GM12878 (cell line): ENCODE results near the gene TAOK2. TPM values are rescaled to one million over a fixed set of nuclear protein-coding genes. Genes with fewer than 3 reads are reported as not detected.
A peak's percentile ranks its signal among the peaks of the same experiment; 100 is the strongest.

ENCODE experiments used
- CEBPZ ChIP-seq: fragments of 150-350 bp; IDR thresholded peaks from 2 replicates; pipeline ENCODE4 v1.6.1; 2016; ENCODE audit warnings: low read depth, low read length
- DPF2 ChIP-seq: fragments of 450-650 bp; IDR thresholded peaks from 2 replicates; pipeline ENCODE4 v1.6.1; 2017; ENCODE audit warnings: mild to moderate bottlenecking
- JUND ChIP-seq: IDR thresholded peaks from 2 replicates; pipeline ENCODE4 v1.6.1; 2012; ENCODE audit warnings: low read depth, mild to moderate bottlenecking, low read length, improper control_type of control experiment, moderate library complexity
- MEF2A ChIP-seq: IDR thresholded peaks from 2 replicates; pipeline ENCODE4 v1.6.1; 2011; ENCODE audit warnings: low read depth, mild to moderate bottlenecking, low read length, moderate library complexity; ENCODE audit not compliant: insufficient read depth
- MTA2 ChIP-seq: fragments of 450-650 bp; IDR thresholded peaks from 2 replicates; pipeline ENCODE4 v1.6.1; 2016; ENCODE audit warnings: low read depth, mild to moderate bottlenecking, moderate library complexity
- MXI1 ChIP-seq: fragments of 150-350 bp; IDR thresholded peaks from 2 replicates; pipeline ENCODE4 v1.6.1; 2011; ENCODE audit warnings: low read depth, mild to moderate bottlenecking, inconsistent platforms, low read length, improper control_type of control experiment
- NFIC ChIP-seq: IDR thresholded peaks from 2 replicates; pipeline ENCODE4 v1.6.1; 2012; ENCODE audit warnings: low read depth, mild to moderate bottlenecking, inconsistent platforms, low read length, moderate library complexity
- NFYB ChIP-seq: IDR thresholded peaks from 2 replicates; pipeline ENCODE4 v1.6.1; 2011; ENCODE audit warnings: low read depth, mild to moderate bottlenecking, low read length, improper control_type of control experiment, moderate library complexity; ENCODE audit not compliant: insufficient read depth
- PBX3 ChIP-seq: IDR thresholded peaks from 2 replicates; pipeline ENCODE4 v1.6.1; 2011; ENCODE audit warnings: mild to moderate bottlenecking, low read depth, low read length, moderate library complexity; ENCODE audit not compliant: insufficient replicate concordance
- PML ChIP-seq: IDR thresholded peaks from 2 replicates; pipeline ENCODE4 v1.6.1; 2012; ENCODE audit warnings: low read length, inconsistent platforms
- POLR2A ChIP-seq: IDR thresholded peaks from 2 replicates; pipeline ENCODE4 v1.6.1; 2011; ENCODE audit warnings: low read depth, mild to moderate bottlenecking, low read length
- RB1 ChIP-seq: fragments of 450-650 bp; formaldehyde crosslinking; IDR thresholded peaks from 2 replicates; pipeline ENCODE4 v1.6.1; 2017; ENCODE audit warnings: mild to moderate bottlenecking, borderline replicate concordance
- SREBF1 ChIP-seq: IDR thresholded peaks from 2 replicates; pipeline ENCODE4 v1.6.1; 2012; ENCODE audit warnings: mild to moderate bottlenecking, low read length
- TARDBP ChIP-seq: IDR thresholded peaks from 2 replicates; pipeline ENCODE4 v1.6.1; 2016; ENCODE audit warnings: borderline replicate concordance
- TCF12 ChIP-seq: IDR thresholded peaks from 2 replicates; pipeline ENCODE4 v1.6.1; 2011; ENCODE audit warnings: low read depth, mild to moderate bottlenecking, low read length
- USF1 ChIP-seq: IDR thresholded peaks from 2 replicates; pipeline ENCODE4 v1.6.1; 2011; ENCODE audit warnings: borderline replicate concordance, low read depth, mild to moderate bottlenecking, moderate library complexity, mixed read lengths, low read length; ENCODE audit not compliant: insufficient read depth; ENCODE audit errors: extremely low read length
- USF2 ChIP-seq: IDR thresholded peaks from 2 replicates; pipeline ENCODE4 v1.6.1; 2011; ENCODE audit warnings: low read depth, low read length, improper control_type of control experiment, borderline replicate concordance
- ZNF687 ChIP-seq: fragments of 450-650 bp; IDR thresholded peaks from 2 replicates; pipeline ENCODE4 v1.6.1; 2017; ENCODE audit warnings: mild to moderate bottlenecking, moderate library complexity
- polyA plus RNA-seq, 11 experiments: library from polyadenylated mRNA; depleted of rRNA in 4 of 11; unstranded in 6 of 11; stranded (reverse) in 5 of 11; fragments of >200 nt; fragmentation: Nextera tagmentation in 4 of 11; fragmentation: Illumina TruSeq in 1 of 11; extraction: Ambion mirVana in 4 of 11; extraction: Trizol in 1 of 11; gene quantifications; 1 replicate in 1 of 11; 2 replicates in 10 of 11; pipeline versions ENCODE4 v1.2.1 to v1.2.3, GENCODE V29; 2011 to 2016; ENCODE audit warnings: inconsistent platforms in 2 of 11, missing spikeins in 2 of 11, low read depth in 1 of 11
- total RNA-seq, 4 experiments: library from RNA; depleted of rRNA in 3 of 4; stranded (reverse); fragments of >200 nt in 3 of 4; fragmentation: Illumina TruSeq in 1 of 4; extraction: Trizol in 1 of 4; gene quantifications; 2 replicates each; pipeline versions ENCODE4 v1.2.1 to v1.2.3, GENCODE V29; 2013 to 2021

The TAOK2 gene
- total and polyA plus RNA-seq, 10 of the 15 experiments (the other 5 are each of a cell fraction or from before 2014, with no cell fraction given), result 0.14 to 40.2 (median 11.6) TPM

GRCh38 chr16:29995911-29996765 lies 22.5 kb downstream of the TAOK2 start, which contains the start of gene INO80E (continued):
- TF ChIP-seq CEBPZ (no peak), USF2 (no peak), PBX3 (no peak), TCF12 (peak; percentile 11; the same call in 1 of the 2 replicates), MTA2 (no peak), NFYB (0 out of 2 replicates have a peak, but pooled peaks have one; percentile 41), RB1 (0 out of 2 replicates have a peak, but pooled peaks have one; percentile 42), USF1 (no peak), SREBF1 (no peak; the same call in 1 of the 2 replicates), ZNF687 (0 out of 2 replicates have a peak, but pooled peaks have one; percentile 44), PML (no peak; the same call in 1 of the 2 replicates), JUND (no peak), POLR2A (peak; percentile 86), TARDBP (peak; percentile 89; the same call in 1 of the 2 replicates), DPF2 (0 out of 2 replicates have a peak, but pooled peaks have one; percentile 19), MXI1 (peak; percentile 76; the same call in 1 of the 2 replicates), MEF2A (0 out of 2 replicates have a peak, but pooled peaks have one; percentile 26), NFIC (no peak)
